IgD-negative memory B cell (primary cell): ENCODE data around the gene MASP1. TPM values are rescaled to one million over a fixed set of nuclear protein-coding genes. Genes with fewer than 3 reads are reported as not detected.

Source experiments
- H3K27ac Mint-ChIP-seq, 3 donors: one replicate each; pipeline ENCODE4 v1.8.0; 2020 to 2022; ENCODE audit warnings: mild to moderate bottlenecking in 3 of 3, mixed read lengths in 3 of 3, moderate library complexity in 1 of 3
- H3K27me3 Mint-ChIP-seq: one replicate; pipeline ENCODE4 v1.8.0; 2021; ENCODE audit warnings: mixed read lengths
- H3K36me3 Mint-ChIP-seq: one replicate; pipeline ENCODE4 v1.8.0; 2020; ENCODE audit warnings: mild to moderate bottlenecking, mixed read lengths
- H3K4me1 Mint-ChIP-seq, 3 donors: one replicate each; pipeline ENCODE4 v1.8.0; 2020 to 2022; ENCODE audit warnings: mixed read lengths in 3 of 3, mild to moderate bottlenecking in 1 of 3
- H3K4me3 Mint-ChIP-seq, 4 donors: one replicate each; pipeline ENCODE4 v1.8.0; 2020 to 2022; ENCODE audit warnings: mild to moderate bottlenecking in 4 of 4, mixed read lengths in 4 of 4, moderate library complexity in 3 of 4
- H3K9me3 Mint-ChIP-seq, 3 donors: one replicate each; pipeline ENCODE4 v1.8.0; 2020 to 2021; ENCODE audit warnings: mixed read lengths in 3 of 3, mild to moderate bottlenecking in 1 of 3
- polyA plus RNA-seq: library from polyadenylated mRNA; unstranded; fragments of 300-500 nt; fragmentation: Illumina TruSeq; gene quantifications from one replicate; pipeline ENCODE4 v1.2.3, GENCODE V29; 2021

The MASP1 gene
- polyA plus RNA-seq, 1 donor from 2014 or later: not detected

DNA sequence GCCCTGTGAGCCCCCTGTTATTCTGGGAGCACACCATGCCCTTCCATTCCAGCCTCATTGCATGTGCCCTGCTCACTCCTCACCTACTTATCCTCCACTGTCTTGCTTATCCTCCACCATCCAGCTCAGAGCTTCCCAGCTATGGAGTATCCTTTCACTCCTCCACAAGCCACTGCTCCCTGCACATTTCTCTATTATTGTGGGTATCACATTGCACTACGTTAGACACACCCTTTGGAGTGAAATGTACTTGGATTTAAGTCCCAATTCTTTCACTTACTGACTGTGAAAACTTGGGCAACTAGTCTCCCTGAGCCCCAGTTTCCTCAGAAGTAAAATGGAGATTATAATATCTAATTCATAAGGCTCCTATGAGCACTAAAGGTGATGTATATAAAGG is 4.3 kb downstream of the MASP1 start:
- no peaks in the 10 kb centered on the region for H3K36me3 Mint-ChIP-seq
- peaks cover 0 to 1% (median 0%) of the 10 kb centered on the region in 3 donors for H3K4me1 Mint-ChIP-seq
- H3K4me3 Mint-ChIP-seq: no peak overlapping the region
- no peak overlapping the region for H3K27ac Mint-ChIP-seq
- peaks cover 0 to 2% (median 0%) of the 10 kb centered on the region in 3 donors for H3K9me3 Mint-ChIP-seq
- peaks cover 10% of the 10 kb centered on the region for H3K27me3 Mint-ChIP-seq

DNA sequence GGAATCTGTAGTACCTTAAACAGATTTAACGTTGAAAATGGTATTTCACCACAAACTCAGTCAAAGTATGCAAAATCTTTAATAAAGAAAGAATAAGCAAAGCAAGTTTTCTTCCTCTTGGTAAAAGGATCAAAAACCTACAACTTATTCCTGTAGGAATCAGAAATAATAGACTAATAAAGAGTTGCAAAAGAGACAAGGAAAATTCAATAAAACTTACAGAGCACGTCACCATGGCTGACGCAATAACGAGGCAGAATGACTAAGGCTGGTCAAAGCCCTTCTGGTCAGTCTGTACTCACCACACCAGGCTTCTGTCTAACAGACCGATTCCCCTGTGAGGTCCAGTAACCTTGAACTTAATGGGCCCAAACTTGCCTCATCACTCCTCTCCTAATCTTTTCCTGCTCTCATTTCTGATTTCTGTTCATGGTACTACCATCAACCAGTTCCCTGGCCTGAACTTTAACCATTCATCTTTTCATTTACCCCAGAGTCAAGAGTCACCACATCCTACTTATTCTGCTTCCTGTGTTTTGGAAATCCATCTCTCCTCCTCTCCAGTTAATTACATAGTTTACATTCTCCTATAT is 5.0 kb downstream of the MASP1 start:
- Mint-ChIP-seq H3K9me3 (peaks cover 0 to 2% (median 0%) of the 10 kb centered on the region in 3 donors), H3K4me3 (no peak overlapping the region), H3K27ac (no peak overlapping the region), H3K27me3 (peaks cover 11% of the 10 kb centered on the region), H3K4me1 (peaks cover 0 to 1% (median 0%) of the 10 kb centered on the region in 3 donors), H3K36me3 (no peaks in the 10 kb centered on the region)

DNA sequence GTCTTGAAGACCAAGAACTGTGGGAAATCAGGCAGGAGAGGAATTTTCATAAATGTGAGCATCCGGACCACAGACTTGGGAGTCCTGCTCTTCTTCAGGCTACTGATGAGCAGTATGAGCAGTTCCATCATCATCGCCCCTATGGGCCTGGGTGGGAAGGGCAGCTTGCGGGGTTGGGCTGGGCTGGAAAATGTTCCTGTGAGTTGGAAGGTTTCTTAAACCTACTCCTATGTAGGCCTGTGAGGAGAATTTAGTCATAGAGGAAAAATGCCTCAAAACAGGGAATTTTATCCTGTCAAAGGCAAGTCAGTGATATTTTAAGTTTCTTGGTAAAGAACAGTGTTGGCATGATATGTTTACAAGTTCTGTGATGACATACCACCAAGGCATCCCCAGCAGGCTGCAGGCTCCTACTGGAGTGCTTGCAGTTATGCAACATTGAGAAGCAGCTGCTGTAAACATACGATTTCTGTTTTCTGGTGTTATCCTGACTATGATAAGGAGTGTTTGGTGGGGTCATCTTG is 10.3 kb downstream of the MASP1 start:
- H3K4me1 Mint-ChIP-seq: no peaks in the 10 kb centered on the region
- peaks cover 7% of the 10 kb centered on the region for H3K27me3 Mint-ChIP-seq
- no peaks in the 10 kb centered on the region for H3K9me3 Mint-ChIP-seq
- no peak overlapping the region for H3K4me3 Mint-ChIP-seq
- H3K27ac Mint-ChIP-seq: no peak overlapping the region
- H3K36me3 Mint-ChIP-seq: no peaks in the 10 kb centered on the region

DNA sequence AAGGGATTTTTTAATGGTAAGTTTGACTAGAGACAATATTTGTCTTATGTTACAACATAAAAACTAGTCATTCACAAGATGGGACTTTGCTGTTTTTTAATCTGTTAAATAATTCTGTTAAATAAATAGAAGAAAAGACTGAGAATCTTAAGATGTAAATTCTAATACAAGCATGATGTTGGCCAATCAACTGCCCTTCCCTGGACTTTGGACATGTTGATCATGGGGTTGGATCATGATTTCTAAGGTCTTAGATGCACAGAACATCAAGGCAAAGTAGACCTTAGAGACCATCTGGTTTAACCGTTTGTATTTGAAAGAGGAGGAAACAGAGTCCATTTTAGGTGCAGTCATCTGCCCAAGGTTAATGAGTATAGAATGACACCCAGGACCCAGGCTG is 10.9 kb downstream of the MASP1 start:
- Mint-ChIP-seq H3K36me3 (no peaks in the 10 kb centered on the region), H3K27me3 (peaks cover 7% of the 10 kb centered on the region), H3K4me1 (no peaks in the 10 kb centered on the region), H3K4me3 (no peak overlapping the region), H3K27ac (no peak overlapping the region), H3K9me3 (no peaks in the 10 kb centered on the region)

DNA sequence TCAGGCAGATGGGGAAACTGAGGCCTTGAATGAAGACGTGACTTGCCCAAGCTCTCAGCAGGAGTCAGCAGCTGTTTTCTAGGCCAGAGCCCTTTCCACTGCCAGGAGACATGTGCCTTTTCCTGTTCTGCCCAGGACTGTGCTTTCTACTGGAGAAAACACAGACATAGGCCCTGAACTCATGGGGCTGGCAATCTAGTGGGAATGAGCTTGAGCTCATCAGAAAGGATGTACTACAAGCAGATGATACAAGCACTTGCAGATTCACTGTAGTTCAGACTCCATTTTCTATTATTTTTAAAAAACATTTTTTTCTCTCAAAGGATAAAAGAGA is 14.4 kb downstream of the MASP1 start:
- Mint-ChIP-seq H3K4me3 (no peak overlapping the region), H3K27me3 (peaks cover 8% of the 10 kb centered on the region), H3K4me1 (no peaks in the 10 kb centered on the region), H3K27ac (no peak overlapping the region), H3K9me3 (no peaks in the 10 kb centered on the region), H3K36me3 (no peaks in the 10 kb centered on the region)

DNA sequence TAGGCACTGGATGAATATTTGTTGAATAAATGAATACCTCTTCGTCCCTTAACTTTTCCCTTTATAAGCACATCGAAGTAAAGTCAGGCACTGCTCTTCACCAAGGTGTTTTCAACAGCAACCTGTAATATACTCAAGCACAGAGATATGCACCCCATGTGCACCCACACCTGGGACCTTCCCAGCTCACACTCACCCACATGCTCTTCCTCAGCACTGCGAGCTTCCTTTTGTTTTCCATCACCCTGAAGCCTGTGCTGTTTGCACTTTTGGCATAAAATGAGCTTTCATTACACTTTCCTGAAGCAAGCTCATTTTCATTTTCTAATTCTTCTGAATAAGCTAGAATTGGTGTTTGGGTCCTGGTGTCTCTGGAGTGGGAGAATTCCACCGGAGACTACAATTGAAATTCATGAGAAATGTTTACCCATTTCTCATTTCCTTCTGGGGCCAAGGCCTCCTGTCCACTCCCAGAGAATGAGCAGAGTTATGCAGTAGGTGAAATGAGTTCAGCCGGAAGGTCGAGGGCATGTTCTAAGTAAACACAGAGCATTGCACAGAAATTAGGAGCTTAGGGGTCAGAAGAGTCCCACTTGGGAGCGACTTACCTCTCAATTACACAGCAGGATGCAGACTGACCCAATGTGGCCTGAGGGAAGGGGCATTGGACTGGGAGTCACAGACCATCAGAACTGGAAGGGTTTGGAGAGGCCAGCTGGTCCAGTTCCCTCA is 15.0 kb downstream of the MASP1 start:
- no peaks in the 10 kb centered on the region for H3K4me1 Mint-ChIP-seq
- H3K36me3 Mint-ChIP-seq: no peaks in the 10 kb centered on the region
- no peak overlapping the region for H3K27ac Mint-ChIP-seq
- peaks cover 7% of the 10 kb centered on the region for H3K27me3 Mint-ChIP-seq
- no peaks in the 10 kb centered on the region for H3K9me3 Mint-ChIP-seq
- H3K4me3 Mint-ChIP-seq: no peak overlapping the region

DNA sequence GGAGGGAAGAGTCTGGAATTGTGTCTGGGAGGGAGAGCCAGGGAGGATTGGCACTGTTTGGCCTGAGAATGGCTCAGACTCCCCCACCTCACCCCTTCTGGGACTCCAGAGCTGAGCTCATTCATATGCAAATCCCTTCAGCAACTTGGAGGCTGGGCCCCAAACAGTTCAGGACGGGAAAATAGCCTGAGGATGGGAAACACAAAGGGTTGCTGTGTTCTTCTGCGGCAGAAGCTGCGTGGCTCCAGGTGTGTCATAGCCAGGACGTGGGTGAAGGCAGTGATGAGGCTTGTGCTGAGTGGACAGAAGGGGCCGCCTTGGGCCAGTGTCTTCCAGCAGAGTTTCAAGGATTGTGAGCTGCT is 16.6 kb downstream of the MASP1 start:
- no peaks in the 10 kb centered on the region for H3K36me3 Mint-ChIP-seq

DNA sequence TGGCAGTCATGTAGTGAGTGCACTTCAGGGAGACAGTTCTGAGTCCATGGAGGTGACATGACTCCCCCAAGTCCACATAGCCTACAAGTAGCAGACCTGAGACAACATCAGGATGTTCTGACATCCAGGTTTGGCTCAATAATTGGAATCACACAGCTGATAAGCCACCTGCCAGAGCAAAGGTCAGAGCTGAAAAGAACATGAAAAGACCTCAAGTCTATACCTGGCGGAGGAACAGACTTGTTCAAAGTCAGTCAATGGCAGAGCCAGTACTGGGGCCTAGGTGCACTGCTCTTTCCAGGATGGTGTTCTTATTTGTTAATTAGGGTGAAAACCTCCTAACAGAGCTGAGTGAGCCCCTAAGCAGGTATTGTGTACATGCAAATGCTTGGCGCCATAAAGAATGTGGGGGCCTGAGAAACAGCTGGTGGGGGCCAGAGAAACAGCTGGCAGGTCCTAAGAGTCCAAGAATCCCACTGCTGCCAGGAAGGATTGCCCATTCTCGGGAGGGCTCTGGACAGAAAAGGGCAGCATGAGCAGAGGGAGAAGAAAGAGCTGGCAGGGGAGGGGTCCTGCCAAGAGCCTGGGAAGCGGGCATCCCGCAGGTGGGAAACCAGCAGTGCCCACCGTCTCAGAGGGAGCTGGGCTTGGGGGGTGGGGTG is 17.1 kb downstream of the MASP1 start:
- no peaks in the 10 kb centered on the region for H3K36me3 Mint-ChIP-seq
- H3K4me3 Mint-ChIP-seq: no peak overlapping the region
- no peak overlapping the region for H3K27ac Mint-ChIP-seq
- peaks cover 0 to 7% (median 3%) of the 10 kb centered on the region in 3 donors for H3K9me3 Mint-ChIP-seq
- no peaks in the 10 kb centered on the region for H3K4me1 Mint-ChIP-seq
- H3K27me3 Mint-ChIP-seq: peaks cover 6% of the 10 kb centered on the region

More for the DNA sequence above, 16.6 kb downstream of the MASP1 start:
- H3K9me3 Mint-ChIP-seq: peaks cover 0 to 2% (median 0%) of the 10 kb centered on the region in 3 donors
- no peak overlapping the region for H3K27ac Mint-ChIP-seq
- H3K4me1 Mint-ChIP-seq: no peaks in the 10 kb centered on the region
- H3K4me3 Mint-ChIP-seq: no peak overlapping the region
- peaks cover 4% of the 10 kb centered on the region for H3K27me3 Mint-ChIP-seq

DNA sequence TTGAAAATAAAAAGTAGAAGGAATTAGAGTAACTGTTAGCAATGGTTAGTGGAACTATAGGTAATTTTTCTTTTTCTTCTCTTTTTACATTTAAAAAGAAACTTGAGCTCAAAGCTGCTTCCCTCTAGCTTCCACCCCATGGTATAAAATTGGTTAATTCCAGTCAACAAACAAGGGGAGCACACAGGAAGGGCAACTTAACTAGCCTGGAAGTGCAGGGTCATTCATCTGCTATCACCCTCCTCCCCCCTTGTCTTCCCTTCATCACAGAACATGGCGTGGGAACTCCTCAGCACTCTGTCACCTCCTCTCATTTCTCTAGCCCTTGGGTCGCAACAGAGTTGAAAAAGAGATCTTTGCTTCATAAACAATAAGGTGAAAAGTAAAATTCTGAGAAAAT is 20.0 kb downstream of the MASP1 start:
- no peaks in the 10 kb centered on the region for H3K4me1 Mint-ChIP-seq
- H3K36me3 Mint-ChIP-seq: no peaks in the 10 kb centered on the region
- peaks cover 8% of the 10 kb centered on the region for H3K27me3 Mint-ChIP-seq
- peaks cover 0 to 14% (median 9%) of the 10 kb centered on the region in 3 donors for H3K9me3 Mint-ChIP-seq
- no peak overlapping the region for H3K27ac Mint-ChIP-seq
- H3K4me3 Mint-ChIP-seq: no peak overlapping the region

DNA sequence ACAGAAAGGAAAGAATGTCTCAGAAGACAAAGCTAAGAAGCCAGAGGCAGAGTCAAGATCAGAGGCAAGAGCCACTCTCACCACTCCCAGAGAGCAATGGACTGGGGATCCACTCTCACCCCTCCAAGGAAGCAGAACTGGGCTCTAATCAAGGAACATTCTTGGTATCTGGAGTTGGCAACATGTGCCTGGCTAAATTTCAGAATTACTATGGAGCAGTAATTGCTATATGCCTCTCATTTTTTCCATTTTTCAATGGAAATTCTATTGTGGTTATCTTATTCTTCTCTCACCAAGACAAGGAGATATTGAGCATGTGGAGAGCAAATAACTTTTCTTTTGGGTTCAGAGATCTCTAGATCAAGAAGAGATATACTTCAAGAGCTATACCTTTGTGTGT is 22.1 kb downstream of the MASP1 start:
- no peak overlapping the region for H3K27ac Mint-ChIP-seq
- H3K4me1 Mint-ChIP-seq: no peaks in the 10 kb centered on the region
- peaks cover 0 to 14% (median 9%) of the 10 kb centered on the region in 3 donors for H3K9me3 Mint-ChIP-seq
- H3K36me3 Mint-ChIP-seq: no peaks in the 10 kb centered on the region
- peaks cover 11% of the 10 kb centered on the region for H3K27me3 Mint-ChIP-seq
- H3K4me3 Mint-ChIP-seq: no peak overlapping the region

DNA sequence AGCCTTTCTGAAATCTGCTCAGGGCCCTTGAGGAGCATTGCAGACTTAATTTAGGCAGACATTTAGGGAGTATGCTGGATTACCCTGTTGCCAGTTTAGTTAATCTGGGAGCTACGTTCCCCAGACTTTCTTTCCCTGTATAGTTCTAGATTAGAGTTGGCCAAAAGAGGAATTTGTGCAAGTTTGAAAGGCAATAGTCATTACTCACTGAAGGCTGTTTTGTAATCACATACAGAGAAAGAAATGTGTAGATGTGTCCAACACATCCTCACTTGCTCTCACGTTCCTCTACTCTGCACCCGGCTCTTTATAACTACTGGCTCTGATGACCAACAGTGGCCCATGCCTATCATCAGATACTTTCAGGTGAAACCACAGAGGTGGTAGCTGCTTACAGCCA is 24.2 kb downstream of the MASP1 start:
- Mint-ChIP-seq H3K4me3 (no peak overlapping the region), H3K36me3 (no peaks in the 10 kb centered on the region), H3K27ac (no peak overlapping the region), H3K4me1 (no peaks in the 10 kb centered on the region), H3K9me3 (peaks cover 0 to 14% (median 9%) of the 10 kb centered on the region in 3 donors), H3K27me3 (peaks cover 8% of the 10 kb centered on the region)

DNA sequence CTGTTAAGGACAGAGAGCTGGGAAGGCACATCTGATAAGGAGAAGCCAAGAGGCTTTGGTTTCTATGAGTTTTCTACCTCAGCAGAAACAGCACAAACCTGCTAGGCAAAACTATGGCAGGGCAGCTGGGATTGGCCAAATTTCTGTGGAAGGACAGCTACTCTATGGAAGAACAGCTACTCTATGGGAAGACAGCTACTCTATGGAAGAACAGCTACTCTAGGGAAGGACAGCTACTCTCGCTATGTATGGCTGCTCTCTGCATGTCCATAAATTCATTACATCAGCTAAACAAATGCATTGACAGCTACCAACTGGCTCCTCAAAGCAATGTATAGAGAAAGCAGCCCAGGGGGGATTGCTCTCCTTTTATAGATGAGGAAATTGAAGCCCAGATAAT is 24.8 kb downstream of the MASP1 start:
- H3K27ac Mint-ChIP-seq: no peak overlapping the region
- no peaks in the 10 kb centered on the region for H3K36me3 Mint-ChIP-seq

DNA sequence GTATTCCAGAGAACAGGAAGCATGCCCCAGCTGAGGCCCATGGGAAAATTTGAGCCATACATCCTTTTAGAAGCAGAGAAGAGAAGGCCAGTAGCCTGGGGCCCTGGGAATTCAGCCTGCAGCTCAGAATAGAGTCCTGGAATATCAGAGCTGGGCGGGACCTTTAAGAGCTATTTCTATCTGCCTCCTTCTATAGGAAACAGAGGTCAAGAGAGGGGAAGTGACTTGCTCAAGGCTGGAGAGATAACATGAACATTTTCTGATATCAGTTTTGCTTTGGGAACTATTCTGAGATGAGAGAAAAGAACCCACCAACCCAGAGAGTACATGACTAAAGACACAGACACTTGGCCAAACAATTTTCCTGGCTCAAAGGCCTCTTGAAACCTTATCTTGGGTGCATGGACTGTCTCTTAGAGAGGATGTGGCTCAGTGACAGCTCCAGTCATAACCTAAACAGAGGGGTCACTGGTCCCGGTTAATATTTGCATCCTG is 26.0 kb downstream of the MASP1 start:
- Mint-ChIP-seq H3K36me3 (no peaks in the 10 kb centered on the region), H3K9me3 (peaks cover 0 to 17% (median 11%) of the 10 kb centered on the region in 3 donors), H3K27me3 (peaks cover 13% of the 10 kb centered on the region), H3K27ac (no peak overlapping the region), H3K4me1 (no peaks in the 10 kb centered on the region), H3K4me3 (no peak overlapping the region)

More for the DNA sequence above, 24.8 kb downstream of the MASP1 start:
- H3K9me3 Mint-ChIP-seq: peaks cover 0 to 16% (median 11%) of the 10 kb centered on the region in 3 donors
- peak overlapping the region in 1 of 4 donors; percentile 41 for H3K4me3 Mint-ChIP-seq
- no peaks in the 10 kb centered on the region for H3K4me1 Mint-ChIP-seq
- peaks cover 11% of the 10 kb centered on the region for H3K27me3 Mint-ChIP-seq

DNA sequence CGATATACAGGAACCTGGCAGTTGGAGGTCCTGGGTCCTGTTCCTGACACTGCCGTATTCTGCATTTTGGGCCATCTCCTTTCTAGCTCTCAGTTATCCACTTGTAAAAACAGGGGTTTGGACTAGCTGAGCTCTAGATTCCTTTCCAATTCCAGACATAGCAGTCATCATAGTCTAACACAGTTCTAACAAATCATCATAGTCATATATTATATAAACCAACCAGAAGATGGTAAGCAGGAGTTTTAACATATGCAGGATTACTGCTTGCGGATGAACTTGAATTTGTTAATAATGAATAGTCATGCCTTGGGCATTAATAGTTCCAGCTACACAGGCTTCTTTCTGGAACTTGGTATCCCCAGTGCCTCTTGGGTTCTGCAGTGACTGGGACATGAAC is 26.6 kb downstream of the MASP1 start:
- H3K4me1 Mint-ChIP-seq: no peaks in the 10 kb centered on the region
- no peaks in the 10 kb centered on the region for H3K36me3 Mint-ChIP-seq
- H3K27ac Mint-ChIP-seq: no peak overlapping the region
- H3K27me3 Mint-ChIP-seq: peaks cover 13% of the 10 kb centered on the region
- H3K9me3 Mint-ChIP-seq: peaks cover 0 to 15% (median 11%) of the 10 kb centered on the region in 3 donors
- no peak overlapping the region for H3K4me3 Mint-ChIP-seq

DNA sequence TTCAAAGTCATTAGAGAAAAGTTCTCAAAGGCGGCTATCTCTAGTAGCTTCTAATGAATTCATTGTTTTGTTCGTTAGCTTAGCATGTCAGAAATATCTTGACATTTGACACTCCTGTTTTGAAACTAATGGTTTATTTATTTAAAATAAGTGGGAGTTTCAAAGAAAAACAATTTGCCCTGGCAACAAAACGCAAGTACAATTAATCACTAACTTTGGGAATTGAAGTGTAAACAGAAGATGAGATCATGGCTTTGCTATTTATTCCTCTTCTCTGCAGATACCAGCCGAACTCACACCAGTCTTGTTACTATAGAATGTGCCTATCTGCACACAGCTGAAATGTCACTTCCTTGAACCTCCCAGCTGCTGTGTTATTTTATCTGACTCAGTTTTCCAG is 27.5 kb downstream of the MASP1 start:
- peaks cover 14% of the 10 kb centered on the region for H3K27me3 Mint-ChIP-seq
- H3K9me3 Mint-ChIP-seq: peaks cover 0 to 6% (median 5%) of the 10 kb centered on the region in 3 donors
- no peaks in the 10 kb centered on the region for H3K36me3 Mint-ChIP-seq
- H3K27ac Mint-ChIP-seq: no peak overlapping the region
- H3K4me3 Mint-ChIP-seq: no peak overlapping the region
- no peaks in the 10 kb centered on the region for H3K4me1 Mint-ChIP-seq
